RWPE1 (cell line): ENCODE measurements around the gene NME9.

Experiments
- CTCF ChIA-PET: fragments of 350-600 bp; sonication (Branson Sonifier 250); formaldehyde crosslinking; extraction: SDS; loops from one replicate; lab custom pipeline; 2021; lab: Yijun Ruan, JAX
- POLR2A ChIA-PET: fragments of 400-600 bp; formaldehyde crosslinking; extraction: SDS; loops from one replicate; lab custom pipeline; 2020; ENCODE audit warnings: antibody characterized with exemption; ENCODE audit not compliant: low non-redundant PET; lab: Yijun Ruan, JAX
- DNase-seq: peaks from one replicate; pipeline ENCODE4 v3.0.0; 2012; ENCODE audit warnings: low spot score
- H3K27ac ChIP-seq: fragments of 450-650 bp; 2 replicates; pipeline ENCODE4 v1.5.1; 2017
- TF ChIP-seq, protein P1 (sequence below): fragments of 450-650 bp; conservative IDR thresholded peaks from 2 replicates; pipeline ENCODE4 v1.5.1; 2017; ENCODE audit warnings: low read depth, mild to moderate bottlenecking

The NME9 gene

DNA sequence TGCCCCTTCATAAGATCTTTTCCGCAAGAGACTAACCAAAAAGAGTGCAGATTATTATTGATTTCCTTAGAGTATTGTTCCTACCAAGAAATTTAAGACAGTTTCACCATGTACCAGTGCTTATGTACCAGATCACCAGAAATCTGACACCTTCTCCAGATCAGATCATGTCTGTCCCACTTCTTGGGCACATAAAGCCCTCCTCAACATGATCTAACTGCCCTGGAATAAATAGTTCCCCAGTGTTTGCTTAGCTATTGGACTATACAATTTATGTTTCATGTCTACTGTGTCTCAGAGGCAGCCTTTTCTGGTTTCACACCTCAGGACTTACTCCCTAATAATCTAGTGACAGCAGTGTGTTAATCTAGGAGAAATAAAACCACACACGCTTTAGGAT, 46.8 kb downstream of the NME9 start:
- CTCF ChIA-PET: no interaction called here
- TF ChIP-seq, protein P1, sequence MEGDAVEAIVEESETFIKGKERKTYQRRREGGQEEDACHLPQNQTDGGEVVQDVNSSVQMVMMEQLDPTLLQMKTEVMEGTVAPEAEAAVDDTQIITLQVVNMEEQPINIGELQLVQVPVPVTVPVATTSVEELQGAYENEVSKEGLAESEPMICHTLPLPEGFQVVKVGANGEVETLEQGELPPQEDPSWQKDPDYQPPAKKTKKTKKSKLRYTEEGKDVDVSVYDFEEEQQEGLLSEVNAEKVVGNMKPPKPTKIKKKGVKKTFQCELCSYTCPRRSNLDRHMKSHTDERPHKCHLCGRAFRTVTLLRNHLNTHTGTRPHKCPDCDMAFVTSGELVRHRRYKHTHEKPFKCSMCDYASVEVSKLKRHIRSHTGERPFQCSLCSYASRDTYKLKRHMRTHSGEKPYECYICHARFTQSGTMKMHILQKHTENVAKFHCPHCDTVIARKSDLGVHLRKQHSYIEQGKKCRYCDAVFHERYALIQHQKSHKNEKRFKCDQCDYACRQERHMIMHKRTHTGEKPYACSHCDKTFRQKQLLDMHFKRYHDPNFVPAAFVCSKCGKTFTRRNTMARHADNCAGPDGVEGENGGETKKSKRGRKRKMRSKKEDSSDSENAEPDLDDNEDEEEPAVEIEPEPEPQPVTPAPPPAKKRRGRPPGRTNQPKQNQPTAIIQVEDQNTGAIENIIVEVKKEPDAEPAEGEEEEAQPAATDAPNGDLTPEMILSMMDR: no peak
- POLR2A ChIA-PET: no interaction called here
- no peak for DNase-seq
- H3K27ac ChIP-seq: no peak overlapping the region

DNA sequence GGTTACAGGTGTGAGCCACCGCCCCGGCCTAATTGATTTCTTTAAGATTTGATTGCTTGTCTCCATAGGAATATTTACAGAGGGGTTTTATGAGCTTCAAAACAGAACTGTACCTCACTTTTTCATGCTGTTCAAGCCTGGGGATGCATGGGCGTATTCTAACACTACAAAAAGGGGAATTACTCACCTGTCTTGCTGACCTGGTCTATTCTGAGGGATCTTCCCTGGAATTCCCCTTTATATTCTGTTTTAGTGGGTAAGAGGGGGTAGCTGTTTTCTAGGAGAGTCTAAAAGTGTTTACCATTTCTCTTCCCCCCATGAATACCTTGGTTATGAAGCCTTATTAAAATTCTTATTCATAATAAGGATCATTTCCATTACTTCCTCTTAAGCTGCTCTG, 48.1 kb downstream of the NME9 start:
- no peak overlapping the region; the same call in 1 of the 2 replicates for H3K27ac ChIP-seq
- no peak for DNase-seq
- ChIA-PET CTCF (interaction anchor here (0.6 kb wide), 1 partner anchor 93 kb away, joined by 4 read pairs; no protein-coding TSS in a partner anchor), POLR2A (no interaction called here)
- TF ChIP-seq, protein P1: no peak

DNA sequence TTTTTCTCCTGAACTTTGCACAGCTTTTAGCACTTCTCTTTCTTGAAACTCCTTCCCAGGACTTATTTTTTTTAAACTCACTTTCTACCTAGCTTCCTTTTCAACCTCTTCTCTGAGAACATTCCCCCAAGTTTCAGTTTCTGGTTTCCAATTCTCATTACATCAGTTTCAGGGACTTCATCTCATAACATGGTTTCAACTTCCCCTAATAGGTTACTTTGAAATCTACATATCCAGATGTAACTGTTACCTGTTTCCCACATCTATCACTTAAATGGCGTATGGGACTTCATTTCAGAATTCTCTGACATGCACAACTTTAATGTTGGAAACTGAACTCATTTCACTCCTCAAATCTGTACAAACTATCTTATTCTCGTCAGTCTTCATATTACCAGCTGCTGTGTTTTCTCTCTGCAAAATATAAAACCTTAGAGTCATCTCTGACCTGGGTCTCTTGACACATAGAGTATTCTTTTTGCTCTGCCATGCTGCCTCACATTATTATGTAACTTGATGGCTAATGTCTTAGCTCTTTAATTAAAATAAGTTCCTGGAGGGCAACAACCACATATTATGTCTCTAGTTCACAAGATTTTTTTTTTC, 58.4 kb downstream of the NME9 start:
- POLR2A ChIA-PET: interaction anchor here (0.6 kb wide), 1 partner anchor 12 kb away, joined by 5 read pairs; no protein-coding TSS in a partner anchor
- DNase-seq: no peak
- no peak overlapping the region for H3K27ac ChIP-seq
- TF ChIP-seq, protein P1: no peak
- CTCF ChIA-PET: interaction anchor here (1.4 kb wide), 1 partner anchor 17 kb away, joined by 3 read pairs; no protein-coding TSS in a partner anchor

DNA sequence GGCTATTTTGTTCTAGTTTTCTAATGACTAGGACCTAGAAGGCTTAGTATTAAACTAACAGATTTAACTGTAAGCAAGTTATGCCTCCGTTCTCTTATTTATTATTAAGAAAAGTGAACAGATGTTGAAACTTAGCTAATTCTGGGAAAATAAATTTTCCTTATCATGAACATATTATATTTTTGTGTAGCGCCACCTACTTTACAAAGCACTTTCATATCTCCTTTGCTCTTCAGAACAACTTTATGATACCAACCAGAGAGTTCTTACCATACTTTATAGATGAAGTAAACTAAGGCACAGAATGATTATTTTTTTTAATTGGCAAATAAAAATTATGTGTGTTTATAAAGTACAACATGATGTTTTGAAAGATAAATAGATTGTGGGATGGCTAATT, 59.4 kb downstream of the NME9 start:
- ChIA-PET CTCF (interaction anchor here (0.7 kb wide), 1 partner anchor 9 kb away, joined by 3 read pairs; no protein-coding TSS in a partner anchor), POLR2A (no interaction called here)
- no peak for DNase-seq
- TF ChIP-seq, protein P1: no peak; the same call in 1 of the 2 replicates
- H3K27ac ChIP-seq: no peak overlapping the region

DNA sequence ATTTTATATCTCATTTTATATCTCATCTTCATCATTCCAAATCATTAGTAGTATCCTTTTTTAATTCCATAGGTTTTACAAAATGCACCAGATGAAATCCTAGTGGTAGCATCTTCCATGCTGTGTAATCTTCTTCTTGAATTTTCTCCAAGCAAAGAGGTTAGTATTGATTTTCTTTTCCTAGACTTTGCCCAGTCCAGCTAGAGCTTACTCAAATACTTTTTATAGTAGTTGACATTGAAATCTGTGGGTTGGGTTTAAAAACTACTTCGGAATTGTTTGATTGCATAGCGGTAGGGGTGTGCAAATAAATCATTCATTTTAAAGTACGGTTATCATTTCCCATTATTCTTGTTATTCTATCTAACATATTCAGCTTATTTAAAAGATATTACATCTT, 62.6 kb downstream of the NME9 start:
- CTCF ChIA-PET: no interaction called here
- TF ChIP-seq, protein P1: no peak
- no peak overlapping the region for H3K27ac ChIP-seq
- POLR2A ChIA-PET: no interaction called here
- DNase-seq: no peak

DNA sequence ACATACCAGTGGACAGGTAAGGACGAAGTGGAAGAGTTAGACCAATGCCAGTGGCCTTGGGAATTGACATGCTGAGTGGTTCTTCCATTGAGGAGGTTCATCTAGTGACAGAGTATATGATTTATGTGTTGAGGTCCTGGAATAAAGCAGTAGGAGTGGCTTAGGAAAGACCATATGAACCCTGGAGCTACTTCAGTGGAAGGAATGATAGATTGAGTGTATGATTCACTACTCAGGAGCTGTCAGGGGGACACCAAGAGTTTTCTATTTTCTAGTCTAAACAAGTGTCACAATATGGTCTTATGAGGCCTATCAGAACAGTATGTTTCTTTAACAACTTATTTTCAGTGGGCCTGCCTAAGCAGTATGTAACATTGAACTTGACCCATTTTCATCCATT, 63.9 kb downstream of the NME9 start:
- ChIA-PET POLR2A (no interaction called here), CTCF (interaction anchor here (0.9 kb wide), 1 partner anchor 63 kb away, joined by 3 read pairs; no protein-coding TSS in a partner anchor)
- DNase-seq: no peak
- no peak overlapping the region for H3K27ac ChIP-seq
- TF ChIP-seq, protein P1: no peak
